Stimulated activated CD4-positive, alpha-beta T cell treated with anti-CD3 and anti-CD28 coated beads, TNF-alpha, amount 100 ng/mL, for 24 hours (primary cell): Measurements from ENCODE around the gene MCIDAS.
A peak's percentile ranks its signal among the peaks of the same experiment; 100 is the strongest.

Experiments used
- DNase-seq, 3 experiments: peaks; one replicate each; pipeline ENCODE4 v3.0.0-alpha.2; 2020; ENCODE audit warnings: low read depth in 3 of 3

The MCIDAS gene

GRCh38 chr5:55226934-55227663, at the start of gene MCIDAS:
Gene MCIDAS (minus strand): TSS chr5:55227315. CDS start chr5:55227138, 177 bp downstream.
- DNase-seq, result peak; percentile 31 to 71 (median 43)

GRCh38 chr5:55276771-55277170, 49.7 kb upstream of the MCIDAS start:
- no peak for DNase-seq

GRCh38 chr5:55258339-55258738, 31.2 kb upstream of the MCIDAS start:
- no peak for DNase-seq

- no peak for DNase-seq
Measured at GRCh38 chr5:55254802-55255201, 27.7 kb upstream of the MCIDAS start.

- DNase-seq, result no peak
Measured at GRCh38 chr5:55250064-55250463, 22.9 kb upstream of the MCIDAS start.

- no peak for DNase-seq
Measured at GRCh38 chr5:55241746-55242145, 14.6 kb upstream of the MCIDAS start.

GRCh38 chr5:55236800-55237199, 9.7 kb upstream of the MCIDAS start:
- DNase-seq, result no peak

- no peak for DNase-seq
Measured at GRCh38 chr5:55234121-55234700, 7.1 kb upstream of the MCIDAS start.

GRCh38 chr5:55232985-55233928, 6.1 kb upstream of the MCIDAS start, which contains the start of gene CCNO:
Gene CCNO (minus strand): TSS chr5:55233608. CDS start chr5:55233523, 85 bp downstream.
- peak in 2 of 3 experiments; percentile 35 to 73 for DNase-seq

GRCh38 chr5:55232271-55232984, 5.3 kb upstream of the MCIDAS start:
- DNase-seq, result no peak

GRCh38 chr5:55231919-55232270, 4.8 kb upstream of the MCIDAS start:
- DNase-seq, result no peak

- no peak for DNase-seq
Measured at GRCh38 chr5:55231029-55231918, 4.2 kb upstream of the MCIDAS start.

- DNase-seq, result no peak
Measured at GRCh38 chr5:55230086-55230629, 3.0 kb upstream of the MCIDAS start.

- no peak for DNase-seq
Measured at GRCh38 chr5:55227664-55228430, 732 bp upstream of the MCIDAS start.

- DNase-seq, result peak in 1 of 3 experiments; percentile 77
Measured at GRCh38 chr5:55226027-55226933, 835 bp downstream of the MCIDAS start.

GRCh38 chr5:55225346-55225745, 1.8 kb downstream of the MCIDAS start:
- DNase-seq, result no peak

GRCh38 chr5:55223812-55224240, 3.3 kb downstream of the MCIDAS start:
- no peak for DNase-seq
